GM10847 (cell line): Measurements from ENCODE around the gene CD109.

Experiments used
- POLR2A ChIP-seq: IDR thresholded peaks from 2 replicates; pipeline ENCODE4 v1.6.1; 2011; ENCODE audit not compliant: insufficient read length; ENCODE audit errors: extremely low read depth

The CD109 gene

DNA sequence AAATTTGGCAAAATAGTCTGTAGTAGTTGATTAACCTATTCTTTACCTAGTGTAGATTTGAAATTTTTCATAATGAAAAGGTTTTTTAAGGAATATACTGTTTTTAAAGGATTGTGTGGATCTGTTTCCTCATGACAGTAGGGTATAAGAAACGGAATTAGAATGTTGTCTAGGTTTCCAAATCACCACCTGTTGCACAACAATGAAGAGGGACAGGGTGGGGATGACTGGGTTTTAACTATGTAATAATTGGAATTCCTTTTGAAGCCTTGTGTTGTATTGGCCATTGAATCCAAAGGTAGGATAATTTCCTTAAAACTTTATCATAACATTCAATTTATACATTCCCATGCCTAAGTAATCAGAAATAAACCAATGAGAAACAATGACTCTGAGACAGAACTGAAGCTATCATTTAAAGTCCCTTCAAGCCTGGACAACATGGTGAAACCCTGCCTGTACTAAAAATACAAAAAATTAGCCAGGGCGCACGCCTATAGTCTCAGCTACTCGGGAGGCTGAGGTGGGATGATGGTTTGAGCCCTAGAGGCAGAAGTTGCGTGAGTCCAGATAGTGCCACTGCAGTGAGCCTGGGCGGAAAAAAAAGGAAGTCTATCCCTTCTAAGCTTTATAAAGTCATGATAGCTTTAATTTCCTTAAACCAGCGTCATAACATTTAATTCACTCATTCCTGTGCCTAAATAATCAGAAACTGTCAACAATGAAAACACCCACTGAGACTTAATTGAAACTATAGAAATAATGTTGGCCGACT lies 23.9 kb upstream of the CD109 start:
- no peak for TF ChIP-seq POLR2A

GRCh38 chr6:73675466-73676098 lies 20.4 kb upstream of the CD109 start:
- no peak for TF ChIP-seq POLR2A

DNA sequence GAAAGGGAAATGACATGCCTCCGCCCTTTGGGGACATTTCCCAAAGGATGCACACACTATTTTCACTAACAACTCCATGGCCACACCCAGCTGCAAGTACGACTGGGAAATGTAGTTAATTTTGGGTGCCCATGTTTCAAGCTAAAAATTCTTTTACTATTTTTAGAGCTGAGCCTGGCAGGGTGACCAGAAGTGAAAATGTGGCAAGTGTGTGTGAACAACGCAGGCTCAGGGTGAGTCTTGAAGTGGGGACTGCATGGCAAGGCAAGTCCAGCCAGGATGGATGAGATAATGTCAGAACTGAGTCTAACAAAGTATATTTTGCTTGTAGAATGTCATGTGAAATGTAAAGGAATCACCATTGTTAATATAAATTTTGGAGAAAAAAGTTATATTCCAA lies 17.0 kb upstream of the CD109 start:
- no peak for TF ChIP-seq POLR2A

DNA sequence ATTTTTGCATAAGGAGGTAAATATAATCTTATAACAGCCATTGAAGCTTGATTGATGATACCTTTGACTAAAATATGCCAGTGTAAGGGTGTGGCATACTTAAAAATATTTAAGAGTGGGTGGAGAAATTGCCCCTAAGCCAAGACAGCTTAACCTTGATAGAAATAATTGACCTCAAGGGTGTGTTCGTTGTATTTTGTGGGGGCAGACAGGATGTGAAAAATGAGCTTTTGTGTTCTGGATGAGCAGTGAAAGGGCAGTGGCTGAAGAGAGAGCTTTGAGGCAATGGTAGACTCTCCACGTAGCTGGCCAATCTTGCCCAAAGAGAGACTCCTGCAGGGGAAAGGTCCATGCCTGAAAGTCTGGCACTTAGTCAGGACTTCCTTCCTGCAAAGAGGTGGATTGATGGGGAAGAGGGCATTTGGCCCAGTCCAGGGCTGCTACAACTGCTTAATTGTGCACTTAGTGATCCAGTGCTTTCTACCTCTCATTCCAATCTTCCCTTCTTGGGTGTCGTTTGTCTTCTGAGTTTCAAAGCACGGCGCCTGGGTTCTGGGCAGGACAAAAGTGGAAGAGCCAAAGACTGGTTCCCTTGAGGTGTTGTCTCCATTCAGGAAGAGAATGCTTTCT lies 15.6 kb upstream of the CD109 start:
- TF ChIP-seq POLR2A = no peak

- no peak for TF ChIP-seq POLR2A
These were observed 7.7 kb upstream of the CD109 start for GRCh38 chr6:73688351-73688750.

DNA sequence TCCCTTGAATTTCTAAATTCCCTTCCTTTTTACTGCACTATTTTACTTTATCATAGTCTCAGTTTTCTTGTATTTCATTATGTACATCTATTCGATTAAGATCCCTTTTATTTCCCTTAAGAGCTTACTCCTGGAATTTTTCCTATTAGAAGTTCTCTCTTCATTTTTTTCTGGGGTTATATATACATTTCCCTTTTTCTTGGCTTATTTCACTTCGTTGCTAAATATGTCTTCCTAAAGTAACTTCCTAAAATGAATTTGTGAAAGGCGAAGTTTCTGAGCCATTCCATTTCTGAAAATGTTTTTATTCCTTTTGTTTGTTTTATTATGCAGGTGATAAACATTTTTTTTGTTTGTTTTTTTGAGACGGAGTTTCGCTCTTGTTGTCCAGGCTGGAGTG lies 5.9 kb upstream of the CD109 start:
- no peak for TF ChIP-seq POLR2A

DNA sequence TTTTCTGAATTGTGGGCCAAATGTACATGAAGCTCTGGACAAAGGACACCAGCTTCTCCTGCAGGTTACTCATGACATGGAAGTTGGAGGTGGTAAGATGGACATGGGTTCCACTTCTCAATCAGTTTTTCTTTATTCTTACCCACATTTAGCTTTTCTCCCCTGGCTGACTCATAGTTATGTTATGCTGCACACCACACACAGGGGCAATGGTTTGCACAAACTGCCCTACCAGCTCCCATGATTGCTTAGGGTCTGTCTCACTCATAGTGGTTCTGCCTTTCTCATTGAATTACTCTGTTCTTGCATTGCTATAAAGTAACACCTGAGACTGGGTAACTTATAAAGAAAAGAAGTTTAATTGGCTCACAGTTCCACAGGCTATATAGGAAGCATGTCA lies 4.5 kb upstream of the CD109 start:
- no peak for TF ChIP-seq POLR2A

GRCh38 chr6:73694711-73695411 lies 1.1 kb upstream of the CD109 start:
- TF ChIP-seq POLR2A = no peak

DNA sequence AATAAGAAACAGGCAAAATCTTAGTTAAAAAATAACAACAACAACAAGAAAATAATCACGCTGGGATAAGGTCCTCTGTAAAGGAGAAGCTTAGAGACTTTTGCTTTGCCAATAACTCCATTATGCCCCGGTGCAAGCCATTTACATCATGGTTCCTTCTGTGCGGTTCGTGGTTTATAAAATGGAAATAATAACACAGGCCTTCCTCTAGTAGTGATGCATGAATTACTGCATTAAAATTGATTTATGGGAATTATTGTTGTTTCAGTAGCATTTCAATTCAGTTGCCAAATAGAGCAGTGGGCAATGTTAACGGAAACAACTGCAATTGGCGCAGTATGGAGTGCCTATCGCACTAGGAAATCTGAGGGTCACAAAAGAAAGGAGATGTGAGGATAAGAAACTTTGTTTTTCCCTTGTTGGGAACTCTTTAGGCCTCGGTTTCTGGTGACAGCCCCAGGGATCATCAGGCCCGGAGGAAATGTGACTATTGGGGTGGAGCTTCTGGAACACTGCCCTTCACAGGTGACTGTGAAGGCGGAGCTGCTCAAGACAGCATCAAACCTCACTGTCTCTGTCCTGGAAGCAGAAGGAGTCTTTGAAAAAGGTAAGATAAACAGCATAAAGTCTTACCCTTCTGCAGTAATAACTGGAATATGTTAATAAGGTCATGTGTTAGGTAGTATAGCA lies 1.1 kb downstream of the CD109 start:
- no peak for TF ChIP-seq POLR2A

- no peak for TF ChIP-seq POLR2A
These were observed 3.9 kb downstream of the CD109 start for GRCh38 chr6:73699676-73700459.

GRCh38 chr6:73702444-73702843 lies 6.4 kb downstream of the CD109 start:
- TF ChIP-seq POLR2A = no peak

DNA sequence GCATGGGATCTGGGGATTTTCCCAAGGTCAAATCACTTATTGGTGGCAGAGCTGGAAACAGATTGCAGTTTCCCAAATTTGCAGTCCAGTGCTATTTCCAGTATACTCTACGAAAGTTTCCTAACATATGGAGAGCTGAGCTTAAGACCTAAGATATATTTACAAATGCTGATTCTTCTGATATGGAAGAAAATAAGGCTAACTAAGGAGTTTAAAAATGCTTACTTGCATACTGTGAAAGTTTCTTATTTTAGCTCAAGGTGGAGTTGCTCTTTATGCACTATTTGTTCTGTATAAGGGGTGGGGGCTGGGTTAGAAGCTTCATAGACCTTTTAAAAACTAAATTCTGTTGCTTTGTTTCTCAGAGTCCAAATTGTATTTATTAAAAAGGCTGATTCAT lies 7.5 kb downstream of the CD109 start:
- TF ChIP-seq POLR2A = no peak

- TF ChIP-seq POLR2A = no peak
These were observed 8.3 kb downstream of the CD109 start for GRCh38 chr6:73704260-73704659.

DNA sequence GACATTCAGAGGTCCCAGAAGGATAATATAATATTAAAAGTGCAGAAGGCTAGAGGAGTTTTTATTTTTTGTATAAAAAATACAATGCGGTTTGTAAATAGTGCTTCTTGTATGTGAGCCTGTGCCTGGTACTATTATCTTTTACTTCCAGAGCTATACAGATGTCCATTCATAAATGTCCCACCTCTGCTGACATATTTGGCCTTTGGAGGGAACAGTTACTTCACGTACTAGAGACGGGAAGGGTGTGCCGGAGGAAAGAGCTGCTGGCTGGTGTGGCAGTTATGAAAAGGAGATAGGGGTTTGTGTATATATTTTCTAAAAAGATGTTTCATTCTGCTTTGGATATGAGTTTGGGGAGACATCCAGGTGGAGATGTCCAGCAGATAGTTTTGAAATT lies 8.8 kb downstream of the CD109 start:
- TF ChIP-seq POLR2A = no peak
